Stomach (tissue), 4 donors: ENCODE measurements around the gene THEM4.

Source experiments
- EP300 ChIP-seq: sonication (generic); formaldehyde crosslinking; IDR thresholded peaks from one replicate; pipeline ENCODE4 v1.6.1; 2017; ENCODE audit warnings: antibody characterized with exemption
- POLR2A ChIP-seq, 4 donors: fragments of 450-650 bp; IDR thresholded peaks; one replicate each; pipeline ENCODE4 v1.6.1; 2016; ENCODE audit warnings: antibody characterized with exemption in 4 of 4, control low read depth in 2 of 4, mild to moderate bottlenecking in 1 of 4, moderate library complexity in 1 of 4
- TF ChIP-seq, protein P1 (sequence below), 7 experiments: fragments of 450-650 bp in 4 of 7; fragments of 200-600 bp in 3 of 7; sonication (generic) in 3 of 7; IDR thresholded peaks; one replicate each; pipeline ENCODE4 v1.5.1; 2016 to 2019; ENCODE audit warnings: antibody characterized with exemption in 7 of 7, control low read depth in 2 of 7, mild to moderate bottlenecking in 1 of 7

DNA sequence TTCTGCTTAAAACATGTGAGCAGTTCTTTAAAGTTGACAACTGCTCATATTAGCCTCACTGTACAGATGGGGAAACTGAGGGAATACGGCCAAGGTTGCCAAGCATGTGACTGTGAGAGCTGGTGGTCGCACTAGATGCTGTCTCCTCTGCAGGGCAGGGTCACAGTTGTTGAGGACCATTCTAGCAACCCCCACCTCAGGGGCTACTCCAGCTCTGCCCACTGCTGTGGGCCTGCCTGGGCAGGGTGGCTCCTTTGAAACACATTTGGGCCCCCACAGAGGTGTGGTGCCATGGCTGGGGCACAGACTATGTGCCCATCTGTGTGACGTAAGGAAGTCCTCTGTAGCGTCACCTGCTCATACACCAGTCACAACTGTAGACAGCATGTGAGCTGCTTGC lies 56.6 kb downstream of the THEM4 start:
- TF ChIP-seq, protein P1, sequence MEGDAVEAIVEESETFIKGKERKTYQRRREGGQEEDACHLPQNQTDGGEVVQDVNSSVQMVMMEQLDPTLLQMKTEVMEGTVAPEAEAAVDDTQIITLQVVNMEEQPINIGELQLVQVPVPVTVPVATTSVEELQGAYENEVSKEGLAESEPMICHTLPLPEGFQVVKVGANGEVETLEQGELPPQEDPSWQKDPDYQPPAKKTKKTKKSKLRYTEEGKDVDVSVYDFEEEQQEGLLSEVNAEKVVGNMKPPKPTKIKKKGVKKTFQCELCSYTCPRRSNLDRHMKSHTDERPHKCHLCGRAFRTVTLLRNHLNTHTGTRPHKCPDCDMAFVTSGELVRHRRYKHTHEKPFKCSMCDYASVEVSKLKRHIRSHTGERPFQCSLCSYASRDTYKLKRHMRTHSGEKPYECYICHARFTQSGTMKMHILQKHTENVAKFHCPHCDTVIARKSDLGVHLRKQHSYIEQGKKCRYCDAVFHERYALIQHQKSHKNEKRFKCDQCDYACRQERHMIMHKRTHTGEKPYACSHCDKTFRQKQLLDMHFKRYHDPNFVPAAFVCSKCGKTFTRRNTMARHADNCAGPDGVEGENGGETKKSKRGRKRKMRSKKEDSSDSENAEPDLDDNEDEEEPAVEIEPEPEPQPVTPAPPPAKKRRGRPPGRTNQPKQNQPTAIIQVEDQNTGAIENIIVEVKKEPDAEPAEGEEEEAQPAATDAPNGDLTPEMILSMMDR (IDR thresholded peaks at IDR 0.05) = no peak
- no peak for TF ChIP-seq POLR2A (IDR thresholded peaks at IDR 0.05)
- TF ChIP-seq EP300 = no peak
